Measurements from ENCODE around the gene CPNE1.

- TF ChIP-seq CTCF (IDR thresholded peaks at IDR 0.05): no peak
- no peak for TF ChIP-seq POLR2A (IDR thresholded peaks at IDR 0.05)
Observed at GRCh38 chr20:35598476-35598875, 66.2 kb downstream of the CPNE1 start.
